CD4-positive, alpha-beta T cell treated with Interleukin-17A for 4 hours (primary cell): ENCODE measurements around the gene FUZ.

Experiments
- DNase-seq: peaks from one replicate; pipeline ENCODE4 v3.0.0-alpha.2; 2020; ENCODE audit warnings: mixed read lengths

The FUZ gene

GRCh38 chr19:49850487-49851342 lies 37.6 kb upstream of the FUZ start, which contains the start of gene PTOV1:
Gene PTOV1, plus strand, starts transcription at chr19:49851159.
- DNase-seq: peak; percentile 92

GRCh38 chr19:49850221-49850486 lies 37.1 kb upstream of the FUZ start:
- no peak for DNase-seq

GRCh38 chr19:49849433-49850220 lies 36.5 kb upstream of the FUZ start:
- no peak for DNase-seq

GRCh38 chr19:49848938-49849337 lies 35.8 kb upstream of the FUZ start:
- no peak for DNase-seq

GRCh38 chr19:49847731-49848696 lies 34.9 kb upstream of the FUZ start:
- DNase-seq: peak; percentile 30

GRCh38 chr19:49846408-49846807 lies 33.3 kb upstream of the FUZ start:
- DNase-seq: no peak

DNA sequence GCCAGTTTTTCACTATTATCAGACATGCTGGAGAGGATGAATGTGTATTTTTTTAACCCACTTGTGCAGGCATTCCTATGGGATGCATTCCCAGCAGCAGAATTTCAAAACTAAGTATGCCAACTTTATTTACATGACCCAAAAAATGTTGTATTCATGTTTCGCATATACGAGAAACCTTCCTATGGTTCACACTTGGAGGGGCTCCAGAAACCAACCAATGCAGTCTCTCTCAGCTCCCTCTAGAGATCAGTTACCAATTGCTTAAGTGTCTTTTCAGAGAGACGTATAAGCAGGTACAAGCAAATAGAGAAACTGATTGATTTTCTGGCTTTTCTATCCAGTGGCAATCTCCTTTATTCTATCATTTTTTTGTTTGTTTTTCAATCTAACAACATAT lies 32.3 kb upstream of the FUZ start:
- DNase-seq: no peak

- no peak for DNase-seq
These were observed 31.3 kb upstream of the FUZ start for GRCh38 chr19:49844138-49845095.

DNA sequence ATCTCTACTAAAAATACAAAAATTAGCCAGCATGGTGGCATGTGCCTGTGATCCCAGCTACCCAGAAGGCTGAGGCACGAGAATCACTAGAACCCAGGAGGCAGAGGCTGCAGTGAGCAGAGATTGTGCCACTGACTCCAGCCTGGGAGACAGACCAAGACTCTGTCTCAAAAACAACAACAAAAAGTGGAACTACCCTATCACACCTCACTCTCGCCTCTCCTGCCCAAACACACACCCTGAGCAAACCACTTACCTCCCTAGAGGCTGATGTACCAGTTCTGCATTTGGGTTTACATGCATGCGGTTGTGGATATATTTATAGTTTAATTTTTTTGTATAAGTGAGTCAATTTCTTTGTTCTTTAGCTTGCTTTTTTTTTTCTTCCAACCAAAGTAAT lies 30.2 kb upstream of the FUZ start:
- DNase-seq: no peak

DNA sequence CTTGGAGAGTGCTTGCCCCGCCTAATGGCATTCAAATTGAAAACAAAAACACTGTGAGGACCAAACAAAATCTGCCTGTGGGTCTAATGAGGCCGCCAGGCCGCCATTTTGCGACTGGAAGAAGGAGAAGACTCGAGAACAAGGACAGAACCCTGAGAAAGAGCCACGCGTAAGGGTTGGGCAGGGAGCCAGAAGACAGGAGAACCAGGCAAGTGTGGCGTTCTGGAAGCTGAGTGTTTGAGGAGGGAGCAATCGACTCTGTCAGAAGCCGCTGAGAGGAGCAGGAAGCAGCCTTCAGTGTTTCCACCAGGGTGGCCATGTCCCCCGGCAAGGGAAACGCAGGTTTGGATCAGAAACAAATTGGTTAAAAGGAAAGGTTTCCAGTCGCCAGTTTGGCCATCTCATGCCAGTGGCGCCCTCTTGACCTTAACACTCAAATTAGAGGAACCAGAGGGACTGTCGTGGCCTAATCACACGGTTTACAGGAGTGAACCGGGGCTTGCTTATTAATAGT lies 27.7 kb upstream of the FUZ start:
- DNase-seq: no peak

GRCh38 chr19:49840321-49840720 lies 27.2 kb upstream of the FUZ start:
- no peak for DNase-seq

DNA sequence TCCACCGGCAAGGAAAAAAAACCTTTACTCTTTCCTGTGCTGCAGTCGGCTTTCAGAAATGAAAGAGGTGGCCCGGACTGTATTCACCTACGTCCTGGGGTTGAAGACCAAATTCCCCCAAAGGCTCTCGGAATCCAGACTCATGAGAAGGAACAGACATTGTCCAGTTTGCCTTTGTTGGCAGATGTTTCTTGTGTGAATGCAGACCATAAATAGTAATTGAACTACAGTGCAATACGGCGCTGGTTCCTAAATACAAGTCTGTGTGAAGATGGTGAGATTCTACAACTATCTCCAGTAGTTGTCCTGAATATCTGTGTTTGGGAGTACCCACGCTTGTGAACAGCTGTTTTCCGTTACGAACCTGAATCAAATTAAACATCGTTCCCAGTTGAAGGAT lies 26.6 kb upstream of the FUZ start:
- no peak for DNase-seq

GRCh38 chr19:49838885-49839588 lies 25.9 kb upstream of the FUZ start:
- no peak for DNase-seq

GRCh38 chr19:49837425-49837824 lies 24.3 kb upstream of the FUZ start:
- no peak for DNase-seq

DNA sequence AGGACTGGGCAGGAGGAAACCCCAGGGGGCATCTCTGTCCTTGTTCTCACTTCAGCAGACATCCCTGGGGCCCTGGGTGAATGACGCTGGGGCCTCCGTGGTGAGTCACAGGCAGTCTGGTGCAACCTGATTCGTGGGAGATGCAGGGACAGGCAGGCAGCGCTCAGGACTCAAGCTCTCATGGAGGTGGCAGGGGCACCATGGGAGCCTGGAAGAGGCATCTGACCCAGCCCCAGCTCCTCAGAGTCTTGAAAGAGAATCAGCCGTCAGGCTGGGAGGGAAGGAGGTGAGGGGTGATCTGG lies 23.9 kb upstream of the FUZ start:
- no peak for DNase-seq

- no peak for DNase-seq
These were observed 23.3 kb upstream of the FUZ start for GRCh38 chr19:49836176-49837008.

- DNase-seq: no peak
These were observed 22.5 kb upstream of the FUZ start for GRCh38 chr19:49835562-49835961.

GRCh38 chr19:49833599-49833998 lies 20.5 kb upstream of the FUZ start:
- DNase-seq: no peak

DNA sequence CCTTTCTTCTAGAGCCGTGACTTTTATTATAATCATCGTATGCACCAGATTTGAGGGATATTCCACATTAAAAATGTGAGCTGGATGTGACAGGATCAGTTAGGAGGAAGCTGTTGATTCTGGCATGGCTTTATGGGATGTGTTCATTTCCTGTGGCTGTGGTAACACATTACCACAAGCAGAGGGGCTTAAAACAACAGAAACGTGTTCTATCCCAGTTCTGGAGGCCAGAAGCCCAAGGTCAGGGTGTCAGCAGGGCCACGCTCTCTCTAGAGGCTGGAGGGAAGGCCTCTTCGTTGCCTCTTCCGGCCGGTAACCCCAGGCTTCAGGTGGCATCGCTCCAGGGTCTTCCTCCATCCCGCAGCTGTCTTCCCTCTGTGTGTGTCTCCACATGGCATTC lies 19.5 kb upstream of the FUZ start:
- no peak for DNase-seq

DNA sequence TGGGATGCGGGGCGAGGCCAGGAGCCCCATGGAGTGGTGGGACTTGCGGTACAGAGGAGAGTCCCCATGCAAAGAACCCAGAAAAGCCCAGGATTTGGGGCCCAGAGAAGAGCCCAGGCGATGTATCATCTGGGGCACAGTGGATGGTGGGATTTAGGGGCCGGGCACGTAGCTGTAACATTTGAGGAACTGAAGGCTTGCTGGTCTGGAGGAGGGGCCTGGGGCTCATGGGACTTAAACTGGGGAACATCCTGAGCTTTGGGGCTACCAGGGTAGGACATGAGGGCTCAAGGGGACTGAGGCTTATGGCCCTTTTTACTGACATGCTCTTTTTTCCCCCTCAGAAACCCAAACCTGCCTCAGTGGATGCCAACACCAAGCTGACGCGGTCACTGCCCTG lies 18.5 kb upstream of the FUZ start:
- no peak for DNase-seq
